ENCODE results near the gene ELP5.

Gene ELP5

DNA sequence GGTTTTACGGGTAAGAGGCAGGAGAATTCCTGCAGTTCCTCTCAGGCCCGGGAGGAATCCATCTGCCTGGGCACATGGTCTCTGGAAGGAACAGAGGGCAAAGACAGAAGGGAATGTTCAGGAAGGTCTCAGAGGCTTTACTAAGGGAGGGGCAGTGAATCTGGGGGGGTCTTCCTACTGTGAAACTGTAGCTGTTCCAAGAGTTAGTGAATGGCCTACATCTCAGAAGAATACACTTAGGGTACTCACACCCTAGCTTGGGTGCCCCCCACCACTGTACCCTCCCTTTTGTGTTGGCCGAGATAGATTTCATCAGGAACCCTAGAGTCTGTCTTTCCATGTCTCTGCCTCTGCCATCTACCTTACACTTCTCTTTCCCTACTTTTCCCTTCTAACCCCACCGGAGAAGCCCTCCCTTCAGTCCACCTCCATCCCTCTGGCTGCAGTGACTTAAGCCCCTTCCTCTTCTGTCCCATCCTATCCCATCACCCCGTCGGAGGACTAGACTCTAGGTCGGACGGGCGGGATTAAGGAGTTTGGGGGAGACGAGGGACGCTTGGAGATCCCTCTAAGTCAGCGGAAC, 32.7 kb upstream of the ELP5 start:
- no peak for DNase-seq (ENCODE audit: low spot score)

DNA sequence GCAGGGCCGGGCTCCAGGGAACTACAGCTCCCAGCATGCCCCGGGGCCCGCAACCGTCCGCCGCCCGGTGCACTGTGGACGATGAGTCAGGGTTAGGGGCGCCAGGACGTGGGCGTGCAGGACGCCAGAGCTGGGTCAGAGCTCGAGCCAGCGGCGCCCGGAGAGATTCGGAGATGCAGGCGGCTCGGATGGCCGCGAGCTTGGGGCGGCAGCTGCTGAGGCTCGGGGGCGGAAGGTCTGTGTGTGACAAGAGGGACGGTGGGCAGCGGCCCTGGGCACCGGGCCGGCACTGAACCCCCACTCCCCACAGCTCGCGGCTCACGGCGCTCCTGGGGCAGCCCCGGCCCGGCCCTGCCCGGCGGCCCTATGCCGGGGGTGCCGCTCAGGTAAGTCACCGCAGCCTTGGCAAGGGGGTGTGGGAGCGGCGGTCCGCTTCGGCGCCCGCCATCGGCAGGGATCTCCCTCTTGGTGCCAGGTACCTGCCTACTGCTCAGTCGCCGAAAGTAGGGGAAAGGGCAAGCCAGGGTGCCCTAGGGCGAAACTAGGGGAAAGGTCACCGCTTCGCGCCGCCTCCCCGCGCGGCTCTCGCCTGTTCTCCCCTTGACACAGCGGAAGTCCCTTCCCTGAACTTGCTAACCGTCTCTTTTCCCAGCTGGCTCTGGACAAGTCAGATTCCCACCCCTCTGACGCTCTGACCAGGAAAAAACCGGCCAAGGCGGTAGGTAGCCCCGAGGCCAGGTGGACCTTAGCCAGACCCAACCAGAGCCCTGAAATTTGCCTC, 32.0 kb upstream of the ELP5 start, which contains the start of the genes ACADVL and DLG4:
Gene ACADVL, plus strand, starts transcription at position 127 of the 781 bp plus-strand sequence. Its CDS starts 47 bp downstream, at position 174.
Gene DLG4, minus strand, starts transcription at position 25 of the 781 bp plus-strand sequence.
- DNase-seq (ENCODE audit: low spot score), result peak; percentile 95

DNA sequence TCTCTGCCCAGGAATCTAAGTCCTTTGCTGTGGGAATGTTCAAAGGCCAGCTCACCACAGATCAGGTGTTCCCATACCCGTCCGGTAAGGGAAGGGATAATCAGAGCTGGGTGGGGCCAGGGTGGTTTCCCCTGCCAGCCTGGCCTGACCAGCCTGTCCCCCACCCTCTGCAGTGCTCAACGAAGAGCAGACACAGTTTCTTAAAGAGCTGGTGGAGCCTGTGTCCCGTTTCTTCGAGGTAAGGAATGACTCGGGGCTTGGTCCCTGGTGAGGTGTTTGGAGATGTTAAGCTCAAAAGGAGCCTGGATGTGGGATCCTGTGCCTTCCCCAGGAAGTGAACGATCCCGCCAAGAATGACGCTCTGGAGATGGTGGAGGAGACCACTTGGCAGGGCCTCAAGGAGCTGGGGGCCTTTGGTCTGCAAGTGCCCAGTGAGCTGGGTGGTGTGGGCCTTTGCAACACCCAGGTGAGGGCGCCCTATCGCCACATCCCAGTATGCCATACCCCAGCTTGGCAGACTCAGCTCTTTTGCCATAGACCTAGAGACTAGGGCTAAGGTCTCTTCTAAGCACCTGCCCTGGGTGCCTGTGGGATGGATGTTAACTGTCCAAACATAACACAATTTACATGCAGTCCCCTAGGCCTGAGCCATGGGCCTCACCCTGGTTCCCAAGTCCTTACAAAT, 31.3 kb upstream of the ELP5 start:
- DNase-seq (ENCODE audit: low spot score), result peak; percentile 64

DNA sequence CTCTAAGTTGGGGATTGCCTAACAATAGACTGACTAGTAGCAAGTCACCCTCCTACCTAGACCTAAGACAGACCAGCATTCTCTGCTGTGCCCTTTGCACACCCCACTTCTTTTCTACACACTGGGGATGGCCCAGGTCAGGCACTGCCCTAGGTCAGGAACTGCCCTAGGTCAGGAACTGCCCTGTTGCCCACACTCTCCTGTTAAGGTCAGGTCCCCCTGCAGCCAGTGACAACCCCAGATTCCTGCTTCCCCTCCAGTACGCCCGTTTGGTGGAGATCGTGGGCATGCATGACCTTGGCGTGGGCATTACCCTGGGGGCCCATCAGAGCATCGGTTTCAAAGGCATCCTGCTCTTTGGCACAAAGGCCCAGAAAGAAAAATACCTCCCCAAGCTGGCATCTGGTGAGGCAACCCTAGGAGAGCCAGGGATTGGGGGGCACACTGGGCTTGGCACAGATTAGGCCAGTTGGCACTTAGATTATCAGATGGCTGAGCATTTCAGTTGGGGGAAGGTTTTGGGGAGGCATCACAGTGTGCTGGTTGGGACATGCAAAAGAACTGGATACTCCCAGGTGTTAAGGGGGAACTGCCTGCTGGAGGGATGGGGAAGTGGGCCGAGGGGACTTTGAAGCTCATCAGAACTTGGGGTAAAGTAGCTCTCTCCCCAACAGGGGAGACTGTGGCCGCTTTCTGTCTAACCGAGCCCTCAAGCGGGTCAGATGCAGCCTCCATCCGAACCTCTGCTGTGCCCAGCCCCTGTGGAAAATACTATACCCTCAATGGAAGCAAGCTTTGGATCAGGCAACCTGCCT, 30.5 kb upstream of the ELP5 start:
- no peak for DNase-seq (ENCODE audit: low spot score)

DNA sequence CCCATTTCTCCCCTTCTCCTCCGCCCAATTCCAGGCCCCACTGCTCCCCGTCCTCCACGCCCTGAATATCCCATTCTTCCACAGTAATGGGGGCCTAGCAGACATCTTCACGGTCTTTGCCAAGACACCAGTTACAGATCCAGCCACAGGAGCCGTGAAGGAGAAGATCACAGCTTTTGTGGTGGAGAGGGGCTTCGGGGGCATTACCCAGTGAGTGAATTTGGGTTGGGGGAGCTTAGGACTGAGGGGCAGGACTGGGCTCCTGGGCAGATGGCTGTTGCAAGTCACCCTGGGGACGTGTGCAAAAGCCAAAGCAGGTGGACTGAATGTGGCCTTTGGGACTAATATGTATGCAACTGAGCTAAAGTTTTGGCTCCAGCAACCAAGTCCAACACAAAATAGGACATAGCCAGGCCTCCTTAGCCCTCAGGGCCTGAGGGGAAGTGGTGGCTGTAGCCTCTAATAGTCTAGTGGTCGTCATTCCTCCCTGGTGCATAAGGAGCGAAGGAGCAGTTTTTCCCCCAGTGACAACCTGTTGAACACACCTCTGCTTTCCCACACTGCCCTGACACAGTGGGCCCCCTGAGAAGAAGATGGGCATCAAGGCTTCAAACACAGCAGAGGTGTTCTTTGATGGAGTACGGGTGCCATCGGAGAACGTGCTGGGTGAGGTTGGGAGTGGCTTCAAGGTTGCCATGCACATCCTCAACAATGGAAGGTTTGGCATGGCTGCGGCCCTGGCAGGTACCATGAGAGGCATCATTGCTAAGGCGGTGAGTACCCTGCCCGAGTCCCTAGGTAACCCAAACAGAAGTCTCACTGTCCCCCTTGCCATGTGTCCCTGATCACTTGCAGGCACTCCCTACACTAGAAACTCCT, 29.7 kb upstream of the ELP5 start:
- no peak for DNase-seq (ENCODE audit: low spot score)

DNA sequence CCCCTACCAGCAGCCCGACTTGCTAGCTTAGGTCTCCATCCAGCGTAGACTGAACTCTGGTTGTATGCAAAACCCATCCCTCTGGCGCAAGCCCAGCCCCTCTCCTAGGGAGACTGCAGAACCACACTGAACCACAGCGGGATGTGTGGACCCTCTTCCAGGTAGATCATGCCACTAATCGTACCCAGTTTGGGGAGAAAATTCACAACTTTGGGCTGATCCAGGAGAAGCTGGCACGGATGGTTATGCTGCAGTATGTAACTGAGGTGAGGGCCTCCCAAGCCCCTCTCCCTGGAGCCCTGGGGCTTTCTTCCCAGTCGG, 29.1 kb upstream of the ELP5 start:
- no peak for DNase-seq (ENCODE audit: low spot score)

DNA sequence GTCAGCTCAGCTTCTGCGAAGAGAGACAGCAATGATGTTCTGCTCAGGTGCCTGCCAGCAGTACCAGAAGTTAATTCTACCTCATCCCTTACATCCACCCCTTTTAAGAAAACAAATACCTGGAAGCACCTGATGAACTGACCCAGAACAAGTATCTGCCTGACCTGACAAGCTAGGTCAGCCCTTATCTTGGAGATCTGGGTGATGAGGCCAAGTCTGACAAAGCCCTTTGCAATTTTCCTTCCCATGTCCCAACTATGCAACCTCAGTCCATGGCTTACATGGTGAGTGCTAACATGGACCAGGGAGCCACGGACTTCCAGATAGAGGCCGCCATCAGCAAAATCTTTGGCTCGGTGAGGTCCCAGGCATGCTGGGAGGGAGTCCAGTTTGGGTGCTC, 28.6 kb upstream of the ELP5 start:
- no peak for DNase-seq (ENCODE audit: low spot score)

DNA sequence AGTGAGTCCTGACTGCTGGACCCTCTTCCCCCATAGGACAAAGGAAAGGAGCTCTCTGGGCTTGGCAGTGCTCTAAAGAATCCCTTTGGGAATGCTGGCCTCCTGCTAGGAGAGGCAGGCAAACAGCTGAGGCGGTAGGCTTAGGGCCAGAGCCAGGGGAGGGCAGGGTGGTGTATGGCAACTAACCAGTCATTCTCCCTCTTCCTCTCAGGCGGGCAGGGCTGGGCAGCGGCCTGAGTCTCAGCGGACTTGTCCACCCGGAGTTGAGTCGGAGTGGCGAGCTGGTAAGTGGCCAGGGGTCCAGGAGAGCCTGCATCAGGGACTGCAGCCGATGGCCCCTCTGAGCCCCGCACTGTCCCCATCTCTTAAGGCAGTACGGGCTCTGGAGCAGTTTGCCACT, 27.9 kb upstream of the ELP5 start:
- no peak for DNase-seq (ENCODE audit: low spot score)

DNA sequence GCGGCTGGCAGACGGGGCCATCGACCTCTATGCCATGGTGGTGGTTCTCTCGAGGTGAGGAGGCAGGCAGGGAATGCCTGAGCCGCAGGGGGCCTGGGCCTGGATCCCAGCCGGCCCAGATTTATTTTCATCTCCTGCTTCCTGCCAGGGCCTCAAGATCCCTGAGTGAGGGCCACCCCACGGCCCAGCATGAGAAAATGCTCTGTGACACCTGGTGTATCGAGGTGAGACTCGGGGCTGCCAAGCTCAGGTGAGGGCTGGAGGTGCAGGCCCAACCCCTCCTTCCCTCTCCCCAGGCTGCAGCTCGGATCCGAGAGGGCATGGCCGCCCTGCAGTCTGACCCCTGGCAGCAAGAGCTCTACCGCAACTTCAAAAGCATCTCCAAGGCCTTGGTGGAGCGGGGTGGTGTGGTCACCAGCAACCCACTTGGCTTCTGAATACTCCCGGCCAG, 27.3 kb upstream of the ELP5 start:
- DNase-seq (ENCODE audit: low spot score), result no peak

DNA sequence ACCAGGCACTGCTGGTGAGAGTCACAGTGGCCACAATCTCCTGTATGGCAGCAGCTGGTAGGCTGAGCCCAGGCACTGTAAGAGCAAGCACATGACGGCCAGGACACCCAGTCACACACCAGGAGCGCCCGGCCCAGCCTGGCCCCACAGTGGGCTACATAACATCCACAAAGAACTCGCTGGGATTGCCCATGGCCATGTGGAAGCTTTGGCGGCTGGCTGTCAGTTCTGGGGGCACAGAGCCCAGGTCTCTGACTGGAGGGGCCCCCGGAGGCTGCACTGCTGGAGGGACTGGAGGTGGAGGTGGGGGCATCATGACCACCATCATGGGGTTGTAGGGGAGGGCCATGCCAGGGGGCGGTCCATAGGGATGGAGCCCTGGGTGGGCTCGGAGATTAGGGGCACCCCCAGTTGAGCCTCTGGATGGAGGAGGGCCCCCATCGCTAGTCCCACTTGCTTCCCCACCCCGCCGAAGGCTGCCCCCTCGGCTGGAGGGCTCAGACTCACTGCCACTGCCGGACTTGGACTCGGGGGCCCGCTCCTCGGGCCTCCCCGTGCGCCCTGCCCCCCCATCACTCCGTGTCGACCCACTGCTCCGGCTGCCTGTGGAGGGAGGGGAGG, 26.2 kb upstream of the ELP5 start:
- no peak for DNase-seq (ENCODE audit: low spot score)

DNA sequence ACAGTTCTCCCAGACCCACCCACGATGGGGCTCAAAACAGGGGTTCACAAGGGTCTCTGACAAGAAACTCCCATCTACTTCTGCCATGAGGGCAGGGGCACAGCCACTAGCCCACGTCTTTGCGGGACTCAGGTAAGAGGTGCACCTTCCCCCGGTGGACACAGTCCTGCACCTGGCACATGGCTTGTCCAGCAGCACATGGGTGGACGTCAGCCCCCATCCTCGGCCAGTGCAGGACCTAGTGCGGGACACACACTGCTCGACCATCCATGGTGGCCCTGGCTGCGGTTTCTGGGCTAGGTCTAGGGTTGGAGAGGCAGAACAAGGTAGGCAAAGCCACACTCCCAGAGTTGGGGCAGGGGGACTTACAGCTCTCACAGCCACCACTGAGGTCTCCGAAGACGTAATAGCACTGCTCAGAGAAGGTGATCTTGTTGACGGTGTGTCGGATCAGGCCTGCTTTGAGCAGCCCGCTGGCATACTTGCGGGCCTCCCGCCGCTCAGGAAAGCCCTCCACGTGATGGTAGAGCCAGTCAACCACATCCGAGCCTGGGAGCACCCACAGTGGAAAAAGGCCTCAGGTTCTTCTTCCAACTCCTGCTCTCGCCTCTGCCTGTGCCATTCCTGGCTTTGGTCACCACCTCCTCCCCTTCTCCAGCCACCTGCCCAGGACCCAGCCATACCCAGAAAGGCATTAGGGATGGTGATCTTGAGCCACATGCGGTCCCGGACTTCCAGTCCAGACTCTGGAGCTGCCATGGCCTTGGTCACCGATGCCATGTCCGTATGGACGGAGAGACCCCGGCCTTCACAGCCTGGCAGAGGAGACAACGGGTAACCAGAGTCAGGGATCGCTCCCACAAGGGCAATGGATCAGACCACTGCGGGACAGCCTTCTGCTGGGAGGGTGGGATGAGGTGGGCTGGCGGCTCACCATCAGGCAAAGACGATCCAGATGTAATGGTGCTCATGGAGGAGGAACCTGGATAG, 25.0 kb upstream of the ELP5 start:
- no peak for DNase-seq (ENCODE audit: low spot score)

DNA sequence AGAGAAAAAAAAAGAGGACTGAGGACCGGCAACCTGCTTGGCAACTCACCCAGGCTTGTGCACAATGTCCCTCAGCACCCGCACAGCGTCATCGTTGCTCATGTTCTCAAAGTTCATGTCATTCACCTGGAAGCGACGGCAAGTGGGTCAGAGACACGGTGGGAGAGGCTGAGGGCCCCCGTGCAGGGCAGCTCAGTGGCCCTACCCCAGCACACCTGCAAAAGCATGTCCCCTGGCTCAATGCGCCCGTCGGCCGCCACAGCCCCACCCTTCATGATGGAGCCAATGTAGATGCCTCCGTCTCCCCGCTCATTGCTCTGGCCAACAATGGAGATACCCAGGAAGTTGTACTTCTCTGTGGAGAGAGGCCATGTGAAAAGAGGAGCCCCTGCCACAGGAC, 23.1 kb upstream of the ELP5 start:
- no peak for DNase-seq (ENCODE audit: low spot score)

DNA sequence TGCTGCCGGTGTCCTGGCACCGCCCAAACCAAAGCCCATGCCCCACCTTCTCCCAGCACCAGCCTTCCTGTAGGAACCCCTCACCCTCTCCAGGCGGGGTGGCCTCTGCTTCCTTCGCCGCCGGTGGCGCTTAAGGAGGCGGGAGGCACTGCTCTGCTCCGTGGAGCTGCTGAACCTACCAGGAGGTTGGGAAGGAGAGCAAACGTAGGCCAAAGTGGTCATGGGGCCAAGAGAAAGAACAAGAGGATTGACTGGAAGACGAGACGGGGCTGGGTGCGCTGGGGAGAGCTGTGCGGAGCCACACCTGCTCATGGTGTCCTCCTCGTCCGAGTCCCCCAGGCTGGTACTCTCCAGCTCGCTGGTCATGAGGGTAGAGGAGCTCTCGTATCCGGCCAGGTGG, 22.5 kb upstream of the ELP5 start:
- no peak for DNase-seq (ENCODE audit: low spot score)

DNA sequence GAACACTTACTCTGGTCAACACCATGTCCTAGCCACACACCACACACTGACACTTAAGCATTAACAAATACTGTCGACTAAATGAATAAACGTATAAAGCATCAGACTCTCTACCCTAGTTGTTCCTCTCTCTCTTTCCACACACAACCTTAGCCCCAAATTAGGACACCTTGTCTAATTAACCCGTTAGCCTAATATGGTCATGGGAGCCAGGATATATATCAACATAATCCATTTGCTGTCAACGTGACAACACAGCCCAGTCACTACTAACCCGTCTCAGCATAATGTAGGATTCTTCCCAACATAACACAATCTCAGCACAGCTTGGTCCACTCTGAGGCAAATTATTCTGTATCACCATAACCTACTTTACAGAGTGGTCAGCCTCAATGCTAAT, 19.9 kb upstream of the ELP5 start:
- DNase-seq (ENCODE audit: low spot score), result no peak

DNA sequence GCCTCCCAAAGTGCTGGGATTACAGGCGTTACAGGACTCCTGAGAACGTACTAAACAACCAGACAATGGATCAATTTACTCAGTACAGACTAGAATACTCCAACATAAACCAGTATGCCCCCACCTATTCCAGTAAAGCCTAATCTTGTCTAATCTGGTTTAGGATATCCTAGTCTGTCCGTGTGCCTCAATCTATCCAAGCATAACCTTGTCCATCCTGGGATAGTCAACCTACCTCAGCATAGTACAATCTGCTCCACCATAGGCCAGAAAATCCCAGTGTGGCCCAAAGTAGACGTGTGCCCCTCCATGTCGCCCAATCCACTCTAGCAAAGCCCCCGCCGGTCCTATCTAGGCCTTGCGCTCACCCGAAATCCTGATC, 18.3 kb upstream of the ELP5 start:
- DNase-seq (ENCODE audit: low spot score), result no peak

DNA sequence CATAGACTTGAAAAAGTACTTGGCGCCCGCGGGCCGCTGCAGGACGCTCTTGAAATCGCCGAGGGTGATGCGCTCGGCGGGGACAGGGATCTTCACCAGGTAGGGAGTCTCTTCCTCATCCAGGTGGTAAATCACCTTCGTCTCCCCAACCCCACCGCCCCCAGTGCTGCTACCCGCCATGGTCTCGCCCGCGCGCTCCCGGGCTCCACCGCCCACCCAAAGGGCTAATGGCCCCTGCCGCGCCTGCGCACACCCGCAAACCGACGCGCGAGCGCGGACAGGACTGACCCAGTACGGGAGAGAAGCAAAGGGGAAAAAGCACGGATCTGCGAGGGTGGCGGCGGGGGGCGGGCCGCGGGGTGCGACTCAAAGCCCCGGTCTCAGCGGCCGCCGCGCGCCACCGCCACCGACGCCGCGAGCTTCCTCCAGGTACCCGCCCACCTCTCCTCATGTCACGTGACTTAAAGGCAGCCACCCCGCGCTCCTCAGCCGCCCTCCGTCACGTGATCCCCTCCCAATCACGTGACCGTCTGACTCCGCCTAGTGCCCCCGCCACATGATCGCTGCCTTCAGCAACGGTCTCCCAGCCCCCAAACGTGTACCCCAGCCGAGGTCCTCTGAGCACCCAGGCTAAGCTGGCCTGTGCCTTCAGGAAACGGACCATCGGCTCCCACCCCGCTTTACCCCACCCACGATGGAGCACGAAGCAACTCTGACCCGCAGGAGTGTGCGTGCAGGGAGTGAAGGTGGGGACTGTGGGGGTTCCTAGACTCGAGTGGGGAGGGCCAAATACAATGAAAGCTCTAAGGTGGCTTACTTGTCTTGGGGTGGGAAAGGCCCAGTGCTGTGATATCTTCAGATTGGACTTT, 17.7 kb upstream of the ELP5 start, which contains the start of gene DVL2:
Gene DVL2, minus strand, starts transcription at position 435 of the 869 bp plus-strand sequence. Its CDS starts 255 bp downstream, at position 180.
- DNase-seq (ENCODE audit: low spot score), result peak; percentile 95

DNA sequence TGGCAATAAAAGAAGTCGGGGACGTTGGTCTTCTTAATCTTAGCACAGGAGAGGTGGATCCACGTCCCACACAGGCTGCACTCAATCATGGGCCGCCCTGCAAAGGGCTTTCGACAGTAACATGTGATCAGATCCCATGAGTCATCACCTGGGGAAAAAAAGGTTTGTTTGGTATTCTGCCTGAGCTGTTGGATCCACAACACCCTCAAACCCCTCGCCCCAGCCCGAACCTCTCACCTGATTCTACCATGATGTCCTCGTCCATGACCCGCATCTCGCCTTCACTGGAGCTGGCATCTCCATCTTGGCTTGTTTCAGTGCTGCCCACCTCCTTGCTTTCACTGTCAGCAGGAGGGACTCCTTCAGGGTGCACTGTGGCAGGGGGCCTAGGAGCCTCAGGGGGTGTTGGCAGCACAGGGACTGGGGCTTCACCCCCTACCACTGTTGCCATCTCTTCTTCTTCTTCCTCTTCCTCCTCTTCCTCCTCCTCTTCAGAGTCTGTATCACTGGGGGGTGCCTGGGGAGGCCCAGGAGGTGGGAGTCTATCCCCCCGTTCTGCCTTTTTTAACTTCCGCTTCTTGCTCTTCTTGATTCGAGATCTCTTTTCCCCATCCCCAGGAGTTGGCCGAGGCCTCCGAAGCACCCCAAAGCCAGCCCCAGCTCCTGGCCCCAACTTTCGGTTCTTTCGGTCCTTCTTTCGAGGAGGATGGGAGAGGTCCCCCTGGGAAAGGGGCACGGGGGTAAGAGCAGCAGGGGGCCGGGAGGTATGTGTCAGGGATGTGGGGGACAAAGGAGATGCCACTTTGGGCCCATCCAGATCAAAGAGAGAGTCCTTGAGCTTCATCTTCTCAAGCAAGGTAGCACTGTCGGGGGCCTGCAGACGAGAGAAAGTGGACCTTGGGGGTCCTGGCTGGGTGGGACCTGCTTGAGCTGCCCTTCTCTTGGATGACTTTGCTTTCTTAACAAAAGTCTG, 16.0 kb upstream of the ELP5 start:
- no peak for DNase-seq (ENCODE audit: low spot score)

Data from GM03348 (cell line).